Ectodermal cell (in vitro differentiated cells): ENCODE data around the gene WDR33.
A peak's percentile ranks its signal among the peaks of the same experiment; 100 is the strongest.

Source experiments
- H3K27ac ChIP-seq: 2 replicates; pipeline ENCODE4 v1.7.0; 2013; ENCODE audit warnings: mild to moderate bottlenecking, low read depth, low read length; ENCODE audit not compliant: insufficient read depth, poor library complexity, severe bottlenecking
- H3K27me3 ChIP-seq: 2 replicates; pipeline ENCODE4 v1.7.0; 2013; ENCODE audit warnings: mild to moderate bottlenecking, low read length; ENCODE audit not compliant: insufficient read depth, control insufficient read depth, poor library complexity, severe bottlenecking
- H3K36me3 ChIP-seq: one replicate; pipeline ENCODE4 v1.7.0; 2013; ENCODE audit warnings: low read length; ENCODE audit not compliant: control insufficient read depth, insufficient read depth
- H3K4me1 ChIP-seq: one replicate; pipeline ENCODE4 v1.7.0; 2013; ENCODE audit warnings: low read length; ENCODE audit not compliant: control insufficient read depth, insufficient read depth
- H3K4me3 ChIP-seq: 2 replicates; pipeline ENCODE4 v1.7.0; 2013; ENCODE audit warnings: low read depth, low read length, control low read depth; ENCODE audit not compliant: insufficient read depth
- H3K9me3 ChIP-seq: 2 replicates; pipeline ENCODE4 v1.7.0; 2013; ENCODE audit warnings: mild to moderate bottlenecking, low read length, moderate library complexity; ENCODE audit not compliant: control insufficient read depth
- WGBS, 2 experiments: methylation state at CpG; one replicate each; pipeline ENCODE4 v1.1.7; 2013; ENCODE audit warnings: missing lambda C conversion rate in 2 of 2; 5-methylcytosine and 5-hydroxymethylcytosine counted together

The WDR33 gene

DNA sequence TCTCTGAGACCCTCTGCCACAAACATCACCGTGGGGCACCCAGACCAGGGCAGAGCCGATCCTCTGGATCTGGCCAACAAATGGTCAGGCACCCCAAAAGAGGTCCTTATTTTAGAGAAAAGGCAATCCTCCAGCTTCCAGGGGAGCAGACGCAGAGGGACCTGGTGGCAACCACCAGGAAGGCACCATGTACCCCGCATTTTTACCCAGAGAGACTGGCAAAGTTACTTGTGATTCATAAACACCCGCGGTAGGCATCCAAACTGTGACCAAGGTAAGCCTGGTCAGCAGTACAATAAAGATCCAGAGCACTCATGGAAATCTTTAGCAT, 146.1 kb downstream of the WDR33 start:
- peaks cover 39% of the 10 kb centered on the region for H3K27me3 ChIP-seq
- no peaks in the 10 kb centered on the region for H3K36me3 ChIP-seq
- H3K9me3 ChIP-seq, result no peaks in the 10 kb centered on the region
- 94% methylated on average over 6 of the region's 6 CpGs for WGBS, 2 experiments
- H3K27ac ChIP-seq, result no peak overlapping the region
- H3K4me3 ChIP-seq, result no peak overlapping the region
- H3K4me1 ChIP-seq, result peaks cover 9% of the 10 kb centered on the region

DNA sequence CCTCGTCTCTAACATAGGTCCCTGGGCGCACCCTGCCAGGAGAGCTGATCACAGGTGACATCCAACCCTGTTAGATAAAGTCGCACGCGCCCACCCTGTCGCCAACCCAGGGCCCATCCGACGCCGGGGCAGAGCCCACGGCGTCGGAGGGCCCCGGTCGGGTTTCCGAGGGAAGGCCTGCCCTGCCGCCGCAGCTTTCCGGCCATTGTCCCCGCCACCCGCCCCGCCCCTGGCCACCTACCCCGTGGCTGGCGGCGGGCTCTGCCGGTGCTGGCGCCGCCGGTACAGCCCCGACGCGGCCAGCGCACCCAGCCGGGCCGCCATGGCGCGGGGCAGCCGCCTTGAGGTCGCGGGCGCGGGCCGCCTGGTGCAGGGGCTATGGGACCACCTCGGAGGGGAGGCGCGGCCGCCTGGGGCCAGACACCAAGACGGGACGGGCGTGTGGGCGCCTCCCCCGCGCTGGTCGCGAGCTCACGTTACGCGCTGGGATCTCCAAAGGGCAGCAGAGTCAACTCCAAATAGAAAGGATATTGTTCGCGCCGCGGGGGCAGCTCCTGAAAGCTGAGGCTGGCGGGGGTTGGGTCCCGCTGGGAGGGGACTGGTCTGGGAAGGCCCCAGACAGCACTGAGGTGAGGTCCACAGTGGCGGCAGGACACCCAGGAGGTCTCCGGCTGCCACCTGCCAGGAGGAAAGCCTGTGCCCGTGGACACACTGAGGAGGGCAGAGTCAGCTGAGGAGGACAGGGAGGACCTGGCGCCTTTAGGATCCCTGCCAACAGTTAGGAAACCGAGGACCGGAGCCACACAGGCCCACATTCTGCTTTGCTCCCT, 146.7 kb downstream of the WDR33 start:
- WGBS, 2 experiments, result 15% methylated on average over 69 of the region's 69 CpGs
- Histone ChIP-seq H3K4me3 (peak overlapping the region; percentile 17), H3K27ac (no peak overlapping the region), H3K9me3 (no peaks in the 10 kb centered on the region), H3K36me3 (no peaks in the 10 kb centered on the region), H3K27me3 (peaks cover 39% of the 10 kb centered on the region), H3K4me1 (peaks cover 9% of the 10 kb centered on the region)

- Histone ChIP-seq H3K9me3 (no peaks in the 10 kb centered on the region), H3K4me1 (peaks cover 9% of the 10 kb centered on the region), H3K4me3 (peak overlapping the region; percentile 17), H3K27ac (no peak overlapping the region), H3K27me3 (peaks cover 39% of the 10 kb centered on the region), H3K36me3 (no peaks in the 10 kb centered on the region)
- WGBS, 2 experiments, result 82 to 85% methylated on average over 6 of the region's 6 CpGs
These were observed 147.4 kb downstream of the WDR33 start for GRCh38 chr2:127663566-127664064.

- no peak overlapping the region for H3K4me3 ChIP-seq
- H3K36me3 ChIP-seq, result no peaks in the 10 kb centered on the region
- H3K27ac ChIP-seq, result no peak overlapping the region
- WGBS, 2 experiments, result 83% methylated on average over 9 of the region's 9 CpGs
- peaks cover 39% of the 10 kb centered on the region for H3K27me3 ChIP-seq
- peaks cover 9% of the 10 kb centered on the region for H3K4me1 ChIP-seq
- H3K9me3 ChIP-seq, result no peaks in the 10 kb centered on the region
These were observed 147.9 kb downstream of the WDR33 start for GRCh38 chr2:127662937-127663565.

GRCh38 chr2:127661949-127662510, 148.9 kb downstream of the WDR33 start:
- no peak overlapping the region for H3K4me3 ChIP-seq
- H3K4me1 ChIP-seq, result peaks cover 9% of the 10 kb centered on the region
- WGBS, 2 experiments, result 86 to 87% methylated on average over 9 of the region's 9 CpGs
- H3K27me3 ChIP-seq, result peaks cover 36% of the 10 kb centered on the region
- H3K27ac ChIP-seq, result no peak overlapping the region
- H3K36me3 ChIP-seq, result no peaks in the 10 kb centered on the region
- no peaks in the 10 kb centered on the region for H3K9me3 ChIP-seq

DNA sequence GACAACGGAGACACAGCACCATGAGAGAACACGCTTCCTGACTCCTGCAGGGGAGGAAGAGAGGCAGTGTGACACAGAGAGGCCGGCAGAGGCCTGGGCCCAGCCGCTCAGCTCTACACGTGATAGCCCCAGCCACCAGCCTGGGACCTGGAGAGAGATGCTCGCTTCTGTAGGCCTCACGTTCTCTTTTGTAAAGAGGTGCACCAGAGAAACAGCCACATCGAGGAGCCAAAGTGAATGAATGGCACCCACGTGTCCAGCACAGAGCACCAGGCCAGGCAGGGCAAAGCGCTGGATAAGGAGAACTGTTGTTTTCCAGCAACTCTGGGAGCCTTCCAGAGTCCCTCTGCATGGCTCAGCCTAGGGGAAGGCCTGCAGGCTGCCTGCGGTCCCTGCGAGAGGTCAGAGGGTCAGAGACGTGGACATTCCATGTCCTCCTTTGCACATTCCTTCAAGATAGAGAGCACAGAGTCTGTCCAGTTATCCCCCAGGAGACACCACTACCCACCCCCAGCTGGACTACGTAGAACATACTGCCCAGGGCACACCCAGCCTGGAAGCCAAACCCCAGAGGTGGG, 149.8 kb downstream of the WDR33 start:
- peaks cover 35% of the 10 kb centered on the region for H3K27me3 ChIP-seq
- H3K4me1 ChIP-seq, result peaks cover 9% of the 10 kb centered on the region
- H3K9me3 ChIP-seq, result no peaks in the 10 kb centered on the region
- no peak overlapping the region for H3K27ac ChIP-seq
- H3K4me3 ChIP-seq, result no peak overlapping the region
- 93% methylated on average over 14 of the region's 14 CpGs for WGBS, 2 experiments
- no peaks in the 10 kb centered on the region for H3K36me3 ChIP-seq

GRCh38 chr2:127660291-127660578, 150.7 kb downstream of the WDR33 start:
- no peaks in the 10 kb centered on the region for H3K9me3 ChIP-seq
- H3K4me1 ChIP-seq, result peaks cover 17% of the 10 kb centered on the region
- H3K27ac ChIP-seq, result no peak overlapping the region
- WGBS, 2 experiments, result 95 to 98% methylated on average over 10 of the region's 10 CpGs
- peaks cover 26% of the 10 kb centered on the region for H3K27me3 ChIP-seq
- no peak overlapping the region for H3K4me3 ChIP-seq
- no peaks in the 10 kb centered on the region for H3K36me3 ChIP-seq

DNA sequence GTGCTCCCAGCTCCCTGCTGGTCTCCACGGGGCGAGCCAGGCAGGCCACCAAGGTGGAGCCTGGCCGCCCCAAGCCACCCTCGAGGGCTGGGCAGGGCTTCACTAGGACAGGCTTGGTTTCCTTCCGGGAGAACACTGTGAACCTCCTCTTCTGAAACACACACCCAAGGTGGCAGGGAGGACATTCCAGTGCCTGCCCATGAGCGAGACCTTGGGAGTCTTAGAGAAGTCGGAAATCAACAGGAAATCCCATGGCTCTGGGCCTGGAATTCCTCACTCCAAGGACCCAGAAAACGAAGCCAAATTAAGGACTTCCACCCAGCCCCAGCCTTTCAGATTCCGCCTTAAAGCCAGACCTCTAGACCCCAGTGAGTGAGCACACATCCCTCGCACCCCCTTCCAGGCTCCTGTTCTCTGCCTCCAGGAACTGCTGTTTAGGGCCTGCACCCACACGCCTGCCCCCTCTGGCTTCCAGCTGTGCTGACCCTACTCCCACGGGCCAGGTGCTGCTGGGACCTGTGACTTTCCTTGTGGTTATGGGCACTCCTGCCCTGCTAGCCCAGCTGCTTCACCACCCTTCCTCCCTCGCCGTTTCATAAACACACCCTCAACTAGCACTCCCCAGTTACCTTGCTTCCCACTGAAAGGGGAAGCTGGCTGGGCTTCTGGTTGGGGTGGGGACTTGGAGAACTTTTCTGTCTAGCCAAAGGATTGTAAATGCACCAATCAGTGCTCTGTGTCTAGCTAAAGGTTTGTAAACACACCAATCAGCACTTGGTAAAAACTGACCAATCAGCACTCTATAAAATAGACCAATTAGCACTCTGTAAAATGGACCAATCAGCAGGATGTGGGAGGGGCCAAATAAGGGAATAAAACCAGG, 151.3 kb downstream of the WDR33 start:
- Histone ChIP-seq H3K4me1 (peaks cover 23% of the 10 kb centered on the region), H3K27me3 (peaks cover 20% of the 10 kb centered on the region), H3K36me3 (no peaks in the 10 kb centered on the region), H3K4me3 (no peak overlapping the region), H3K27ac (no peak overlapping the region), H3K9me3 (no peaks in the 10 kb centered on the region)
- 90 to 92% methylated on average over 14 of the region's 14 CpGs for WGBS, 2 experiments

DNA sequence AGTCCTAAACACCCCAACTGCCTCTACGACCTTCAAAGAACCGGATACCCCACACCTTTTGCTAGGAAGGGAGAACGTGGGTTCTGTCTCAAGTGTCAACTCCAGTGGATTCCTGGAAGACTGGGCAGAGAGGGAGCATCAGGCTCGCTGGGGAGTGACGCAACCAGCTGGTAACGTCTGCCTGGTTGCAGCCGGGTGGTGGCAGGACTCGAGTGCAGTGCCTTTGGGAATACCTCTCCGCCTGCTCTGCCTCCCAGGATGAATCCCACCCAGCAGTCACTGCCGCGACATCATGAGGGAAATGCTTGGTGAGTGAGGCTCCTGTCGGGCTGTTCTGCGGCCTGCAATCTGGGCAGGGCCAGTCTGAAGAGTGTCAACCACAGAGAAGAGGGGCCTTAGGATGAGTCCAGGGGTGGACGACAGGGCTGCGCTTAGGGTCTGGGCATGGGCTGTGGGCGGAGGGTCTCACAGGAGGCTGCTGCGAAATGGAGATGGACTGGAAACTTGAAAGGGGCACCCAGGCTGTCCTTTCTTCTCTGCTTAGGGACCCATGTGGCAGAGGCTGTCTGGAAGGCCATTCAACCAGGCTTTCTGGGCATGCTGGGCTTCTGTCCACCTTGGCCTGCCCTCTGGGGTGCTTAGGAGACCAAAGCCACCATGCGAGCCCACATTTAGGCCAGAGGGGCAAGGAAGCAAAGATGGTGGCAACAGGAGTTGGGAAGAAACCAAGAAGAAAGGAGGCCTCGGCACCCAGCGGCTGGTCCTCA, 152.1 kb downstream of the WDR33 start:
- Histone ChIP-seq H3K4me1 (peaks cover 21% of the 10 kb centered on the region), H3K36me3 (no peaks in the 10 kb centered on the region), H3K27ac (no peak overlapping the region), H3K9me3 (no peaks in the 10 kb centered on the region), H3K27me3 (peaks cover 12% of the 10 kb centered on the region), H3K4me3 (no peak overlapping the region)
- 93 to 94% methylated on average over 20 of the region's 20 CpGs for WGBS, 2 experiments
